ENCODE measurements around the gene ARL3. TPM values are rescaled to one million over a fixed set of nuclear protein-coding genes. Genes with fewer than 3 reads are reported as not detected.

Gene ARL3
- total RNA-seq, 4 donors from 2014 or later = 1.6 to 3.8 (median 3.2) TPM

DNA sequence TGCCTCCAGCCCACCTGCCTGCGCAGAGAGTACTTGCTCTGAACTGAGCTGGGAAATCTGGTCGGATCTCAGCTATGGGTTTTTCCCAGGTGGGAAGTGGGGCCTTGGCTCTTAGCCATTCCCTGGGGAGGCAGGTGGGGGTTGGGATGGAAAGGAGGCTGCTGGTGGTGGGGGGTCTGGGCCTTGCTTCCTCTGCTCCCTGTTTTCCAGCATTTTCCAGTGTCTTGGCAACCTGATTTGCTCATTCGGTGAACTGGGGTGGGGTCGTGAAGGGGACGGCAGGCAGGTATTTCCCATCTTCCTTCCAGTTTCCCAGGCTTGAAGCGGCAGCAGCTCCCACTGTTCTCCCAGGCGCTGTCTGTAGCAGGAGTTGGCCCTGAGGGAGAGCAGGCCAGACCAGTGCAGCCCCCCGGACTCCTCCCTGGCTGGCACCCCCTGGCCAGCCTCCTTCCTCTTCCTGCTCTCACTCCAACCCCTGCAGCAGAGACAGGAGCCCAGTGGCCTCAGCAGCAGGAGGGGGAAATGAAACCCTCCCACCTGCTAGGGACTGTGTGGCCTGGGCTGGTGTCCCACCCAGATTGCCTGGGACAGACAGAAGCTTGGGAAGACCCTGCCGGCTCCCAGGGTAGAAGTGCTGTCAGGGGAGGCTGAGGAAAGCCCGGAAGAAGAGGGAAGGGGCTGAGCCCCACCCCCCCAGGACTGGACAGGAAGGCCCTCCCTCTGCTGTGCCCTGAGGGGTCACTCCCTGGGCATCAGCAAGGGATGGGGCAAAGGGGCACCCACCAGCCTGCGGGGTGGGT is 63.3 kb downstream of the ARL3 start:
- no peak overlapping the region for H3K4me3 ChIP-seq (ENCODE audit: low read depth, poor library complexity, severe bottlenecking)
- intact Hi-C loops (cut with DNase I; ENCODE audit: low total_unique reads) = no loop called here
- TF ChIP-seq, protein P1, sequence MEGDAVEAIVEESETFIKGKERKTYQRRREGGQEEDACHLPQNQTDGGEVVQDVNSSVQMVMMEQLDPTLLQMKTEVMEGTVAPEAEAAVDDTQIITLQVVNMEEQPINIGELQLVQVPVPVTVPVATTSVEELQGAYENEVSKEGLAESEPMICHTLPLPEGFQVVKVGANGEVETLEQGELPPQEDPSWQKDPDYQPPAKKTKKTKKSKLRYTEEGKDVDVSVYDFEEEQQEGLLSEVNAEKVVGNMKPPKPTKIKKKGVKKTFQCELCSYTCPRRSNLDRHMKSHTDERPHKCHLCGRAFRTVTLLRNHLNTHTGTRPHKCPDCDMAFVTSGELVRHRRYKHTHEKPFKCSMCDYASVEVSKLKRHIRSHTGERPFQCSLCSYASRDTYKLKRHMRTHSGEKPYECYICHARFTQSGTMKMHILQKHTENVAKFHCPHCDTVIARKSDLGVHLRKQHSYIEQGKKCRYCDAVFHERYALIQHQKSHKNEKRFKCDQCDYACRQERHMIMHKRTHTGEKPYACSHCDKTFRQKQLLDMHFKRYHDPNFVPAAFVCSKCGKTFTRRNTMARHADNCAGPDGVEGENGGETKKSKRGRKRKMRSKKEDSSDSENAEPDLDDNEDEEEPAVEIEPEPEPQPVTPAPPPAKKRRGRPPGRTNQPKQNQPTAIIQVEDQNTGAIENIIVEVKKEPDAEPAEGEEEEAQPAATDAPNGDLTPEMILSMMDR (IDR thresholded peaks at IDR 0.05) = no peak
- no peak for TF ChIP-seq POLR2A (IDR thresholded peaks at IDR 0.05)
- DNase-seq (ENCODE audit: low spot score in 2 of 2) = no peak
- WGBS, 2 donors = 58 to 60% methylated on average over 11 of the region's 11 CpGs

DNA sequence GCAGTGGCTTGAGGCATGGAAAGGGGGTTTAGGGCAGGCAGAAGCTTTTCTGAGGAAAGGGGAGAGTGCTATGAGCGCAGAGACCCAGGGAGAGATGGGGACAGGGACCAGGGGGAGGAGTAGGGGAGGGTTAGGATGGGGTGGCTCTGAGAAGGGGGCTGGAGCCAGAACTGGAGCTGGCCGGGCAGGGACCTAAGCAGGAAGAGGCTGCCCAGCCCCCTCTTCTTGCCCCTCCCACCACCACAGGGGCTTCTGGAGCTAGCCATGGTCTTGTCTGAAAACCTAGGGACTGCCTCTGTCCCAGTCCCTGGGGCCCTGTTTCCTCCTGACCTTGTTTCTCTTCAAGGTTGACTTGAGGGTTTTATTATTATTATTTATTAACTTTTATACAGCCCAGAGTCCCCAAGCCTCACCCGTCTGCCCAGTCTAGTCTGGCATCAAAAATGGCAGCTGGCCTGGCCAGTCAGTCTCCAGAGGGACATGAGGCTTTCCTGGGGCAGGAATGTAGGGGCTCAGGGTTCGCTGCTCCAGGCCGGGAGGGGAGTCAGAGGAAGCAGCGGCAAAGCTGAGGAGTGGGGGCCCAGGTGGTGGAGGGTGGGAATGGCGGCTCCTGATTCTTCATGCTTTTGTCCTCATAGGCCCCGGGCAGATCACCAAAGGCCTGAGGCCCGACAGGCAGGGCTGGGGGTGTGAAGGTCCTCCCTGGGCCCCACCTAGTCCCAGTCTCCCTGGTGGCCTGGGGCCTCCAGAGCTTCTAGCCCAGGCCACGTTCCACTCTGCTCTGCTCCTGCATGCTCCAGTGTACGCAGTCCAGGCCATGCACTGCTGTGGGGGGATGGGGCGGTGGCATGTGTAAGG is 64.2 kb downstream of the ARL3 start:
- TF ChIP-seq, protein P1 (IDR thresholded peaks at IDR 0.05) = no peak
- TF ChIP-seq POLR2A (IDR thresholded peaks at IDR 0.05) = no peak
- intact Hi-C loops (cut with DNase I; ENCODE audit: low total_unique reads) = no loop called here
- DNase-seq (ENCODE audit: low spot score in 2 of 2) = no peak
- H3K4me3 ChIP-seq (ENCODE audit: low read depth, poor library complexity, severe bottlenecking) = no peak overlapping the region
- WGBS, 2 donors = 57 to 65% methylated on average over 11 to 12 of the region's 12 CpGs

DNA sequence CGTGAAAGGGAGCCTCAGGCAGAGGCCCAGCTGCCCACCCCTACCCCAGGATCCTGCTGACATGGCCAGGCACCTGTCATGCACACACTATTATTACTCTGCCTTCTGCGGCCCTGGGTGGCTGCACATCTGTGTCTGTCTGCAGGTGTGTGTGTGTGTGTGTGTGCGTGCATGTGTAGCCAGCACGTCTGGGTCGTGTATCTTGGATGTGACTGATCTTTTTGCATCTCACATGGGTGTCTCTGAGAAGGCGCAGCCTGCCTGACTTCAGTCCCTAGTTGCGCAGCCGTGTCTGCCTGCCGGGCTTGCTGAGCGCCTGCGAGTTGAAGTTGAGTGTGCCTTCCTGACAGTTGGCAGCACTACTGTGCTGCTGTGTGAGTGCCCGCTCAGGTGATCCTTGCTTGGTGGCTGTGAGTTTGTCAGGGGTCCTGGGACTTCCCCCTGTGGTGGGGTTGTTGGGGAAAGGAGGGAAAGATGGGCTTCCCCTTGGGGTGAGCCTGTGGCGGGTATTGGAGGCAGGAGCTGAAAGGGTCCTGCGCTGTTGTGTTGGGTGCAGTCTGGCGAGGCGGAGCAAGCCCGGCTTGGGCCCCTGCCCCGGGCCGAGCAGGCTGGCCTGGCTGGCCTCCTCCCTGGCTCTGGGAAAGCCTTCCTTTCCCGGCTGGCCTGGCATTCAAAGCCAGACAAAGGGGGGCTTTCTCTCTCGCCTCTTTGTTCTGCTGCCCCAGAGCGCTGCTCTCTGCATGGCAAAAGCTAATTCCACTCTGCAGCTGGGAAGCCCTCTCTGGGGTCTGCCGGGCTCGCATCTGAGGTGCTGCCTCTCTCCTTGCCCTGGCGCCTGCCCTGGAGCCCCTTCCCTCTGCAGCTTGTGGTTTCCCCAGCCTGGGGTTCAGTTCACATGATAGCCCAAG is 65.1 kb downstream of the ARL3 start:
- no peak for DNase-seq (ENCODE audit: low spot score in 2 of 2)
- 19 to 21% methylated on average over 20 to 25 of the region's 25 CpGs for WGBS, 2 donors
- intact Hi-C loops (cut with DNase I; ENCODE audit: low total_unique reads) = no loop called here
- no peak overlapping the region for H3K4me3 ChIP-seq (ENCODE audit: low read depth, poor library complexity, severe bottlenecking)
- TF ChIP-seq, protein P1 (IDR thresholded peaks at IDR 0.05) = no peak
- TF ChIP-seq POLR2A (IDR thresholded peaks at IDR 0.05) = no peak

DNA sequence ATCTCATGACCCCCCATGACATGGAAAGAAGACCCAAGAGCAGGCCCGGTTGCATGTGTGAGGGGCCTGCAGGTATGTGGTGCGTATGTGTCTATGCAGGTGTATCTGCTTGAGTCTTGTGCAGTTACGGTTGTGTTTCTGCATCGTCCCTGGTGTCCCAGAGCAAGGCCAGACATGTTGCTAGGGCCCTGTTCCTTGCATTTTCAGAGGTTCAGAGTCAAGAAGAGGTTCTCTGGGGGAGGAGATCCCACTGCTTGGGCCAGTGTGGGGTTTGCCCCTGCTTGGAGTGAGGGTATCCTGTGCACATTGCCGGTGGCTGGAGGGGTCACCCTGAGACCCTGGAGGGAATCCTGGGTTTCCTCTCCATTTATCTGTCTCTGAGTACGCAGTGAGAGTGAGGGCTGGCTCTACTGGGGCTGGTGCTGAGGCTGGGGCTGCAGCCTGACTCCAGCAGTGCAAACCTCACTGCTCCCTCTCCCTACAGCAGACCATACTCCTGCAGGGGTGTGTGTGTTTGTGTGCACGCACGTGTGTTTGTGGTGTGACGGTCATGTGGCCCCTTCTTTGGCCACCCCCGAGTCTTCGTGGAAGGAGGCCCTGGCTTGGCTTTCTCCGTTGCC is 65.8 kb downstream of the ARL3 start:
- WGBS, 2 donors = 26 to 37% methylated on average over 11 of the region's 12 CpGs
- intact Hi-C loops (cut with DNase I; ENCODE audit: low total_unique reads) = no loop called here
- no peak for DNase-seq (ENCODE audit: low spot score in 2 of 2)
- no peak for TF ChIP-seq POLR2A (IDR thresholded peaks at IDR 0.05)
- TF ChIP-seq, protein P1 (IDR thresholded peaks at IDR 0.05) = no peak
- H3K4me3 ChIP-seq (ENCODE audit: low read depth, poor library complexity, severe bottlenecking) = no peak overlapping the region

Measured in lower leg skin (tissue), 4 donors.